ENCODE measurements around the gene LIN7B. TPM values are rescaled to one million over a fixed set of nuclear protein-coding genes. Genes with fewer than 3 reads are reported as not detected.
A peak's percentile ranks its signal among the peaks of the same experiment; 100 is the strongest.

LIN7B gene
- total and polyA plus RNA-seq, 9 of the 15 experiments (the other 6 are each of a cell fraction or from before 2014, with no cell fraction given) = 0.89 to 15.7 (median 4.0) TPM

GRCh38 chr19:49085020-49085867 lies 28.9 kb upstream of the LIN7B start, which contains the start of gene SNRNP70 (continued):
- TF ChIP-seq FOXP1 (CRISPR knock-in tag; IDR thresholded peaks at IDR 0.05) (no peak), ETS2 (tag; IDR thresholded peaks at IDR 0.05; ENCODE audit: borderline replicate concordance, poor library complexity, severe bottlenecking) (no peak), ZKSCAN8 (CRISPR knock-in tag; IDR thresholded peaks at IDR 0.05) (no peak), ETV5 (CRISPR knock-in tag; IDR thresholded peaks at IDR 0.05; ENCODE audit: low read depth) (no peak), NCOA4 (IDR thresholded peaks at IDR 0.05; ENCODE audit: partially characterized antibody) (no peak), KLF16 (IDR thresholded peaks at IDR 0.05) (no peak), REST (IDR thresholded peaks at IDR 0.05; ENCODE audit: borderline replicate concordance) (no peak), REST (CRISPR knock-in tag; IDR thresholded peaks at IDR 0.05; ENCODE audit: low read depth) (peak; percentile 80; the same call in 1 of the 2 replicates), FOS (IDR thresholded peaks at IDR 0.05; ENCODE audit: extremely low read depth, insufficient read length) (no peak), KLF6 (CRISPR knock-in tag; IDR thresholded peaks at IDR 0.05; ENCODE audit: borderline replicate concordance) (peak; percentile 56; the same call in 1 of the 2 replicates), THRAP3 (IDR thresholded peaks at IDR 0.05; ENCODE audit: borderline replicate concordance) (no peak), SRSF1 (IDR thresholded peaks at IDR 0.05; ENCODE audit: low read depth, low read length) (no peak), ELK3 (CRISPR knock-in tag; IDR thresholded peaks at IDR 0.05) (no peak), FOSL1 (tag; conservative IDR thresholded peaks at IDR 0.05) (no peak; the same call in none of the 2 replicates), CREM (IDR thresholded peaks at IDR 0.05; ENCODE audit: low read depth) (peak; percentile 90), SRSF9 (IDR thresholded peaks at IDR 0.05; ENCODE audit: borderline replicate concordance, low read depth, low read length) (no peak), GTF2E2 (tag; IDR thresholded peaks at IDR 0.05) (peak; percentile 97), ID3 (CRISPR knock-in tag; IDR thresholded peaks at IDR 0.05) (no peak), ID3 (tag; IDR thresholded peaks at IDR 0.05) (0 out of 2 replicates have a peak, but pooled peaks have one; percentile 62)
